Medulla oblongata (tissue), 1 donor: ENCODE data around the gene RFX2.

Experiments
- DNase-seq: peaks from one replicate; pipeline ENCODE4 v3.0.0-alpha.2; 2015; ENCODE audit errors: extremely low spot score

The RFX2 gene

DNA sequence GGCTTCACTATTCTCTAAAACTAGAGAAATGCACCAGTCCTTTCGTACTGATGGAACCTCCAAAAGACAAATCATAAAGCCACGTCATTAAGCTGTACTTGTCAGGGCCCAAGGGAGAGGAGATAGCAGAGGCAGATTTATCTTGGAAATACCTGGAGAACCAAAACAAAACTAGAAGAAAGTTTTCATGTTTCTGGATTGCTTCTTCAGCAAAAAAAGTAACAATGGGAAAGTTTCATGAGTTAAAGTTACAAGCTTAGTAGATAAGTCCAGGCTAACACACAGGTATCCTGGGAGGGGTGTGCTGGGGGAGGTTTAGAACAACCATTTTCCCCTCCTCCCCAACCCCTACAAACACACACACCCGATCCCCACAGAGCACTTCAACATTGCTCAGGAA, 154.0 kb downstream of the RFX2 start:
- DNase-seq: no peak

GRCh38 chr19:5955636-5955935, 154.7 kb downstream of the RFX2 start:
- DNase-seq: no peak

- DNase-seq: no peak
Measured at GRCh38 chr19:5954293-5954692, 156.0 kb downstream of the RFX2 start.

DNA sequence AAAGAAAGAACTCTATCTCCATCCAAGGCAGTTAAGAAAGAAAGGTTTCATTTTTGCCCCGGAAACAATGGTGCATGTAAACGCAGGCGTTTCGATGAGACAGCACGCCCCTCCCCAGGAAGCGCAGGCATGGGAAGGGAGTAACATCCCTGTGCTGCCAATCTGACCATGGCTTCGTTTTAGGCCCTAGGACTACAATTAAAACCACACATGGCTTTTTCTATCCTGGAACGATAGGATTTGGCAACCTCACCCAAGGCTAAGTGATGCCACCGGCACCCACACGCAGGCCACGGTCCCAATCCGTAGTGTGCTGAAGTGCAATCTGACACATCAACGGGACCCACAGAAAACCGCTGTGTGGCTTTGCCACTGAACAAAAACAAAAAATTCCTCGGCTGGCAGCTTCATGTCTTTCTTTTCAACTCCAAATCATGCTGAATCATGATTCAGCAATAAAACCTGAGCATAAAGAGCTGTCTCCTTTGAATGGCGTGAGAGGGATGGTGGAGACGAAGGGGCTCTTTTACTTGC, 156.6 kb downstream of the RFX2 start:
- DNase-seq: no peak

- no peak for DNase-seq
Measured at GRCh38 chr19:5953030-5953589, 157.2 kb downstream of the RFX2 start.

GRCh38 chr19:5952193-5953029, 157.9 kb downstream of the RFX2 start:
- DNase-seq: no peak

GRCh38 chr19:5951338-5951861, 158.9 kb downstream of the RFX2 start:
- DNase-seq: peak; percentile 73

DNA sequence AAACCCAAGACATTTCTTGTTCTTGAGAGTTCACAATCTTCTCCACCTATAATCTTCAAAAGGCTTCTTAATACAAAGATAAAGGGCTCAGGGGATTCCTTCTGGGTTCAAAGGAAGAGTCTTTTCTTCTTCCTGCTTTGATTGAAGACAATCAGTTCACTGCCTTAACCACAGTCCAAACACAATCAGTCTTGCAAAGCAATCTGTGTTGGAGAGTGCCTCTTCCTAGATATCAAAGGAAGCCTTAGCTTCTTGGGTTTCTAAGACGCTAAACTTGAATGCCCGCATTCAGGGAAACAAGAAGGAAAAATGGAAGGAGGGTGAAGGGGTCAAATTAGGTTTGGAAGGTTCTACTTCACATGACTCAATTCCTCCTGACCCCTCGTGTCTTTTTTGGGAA, 159.6 kb downstream of the RFX2 start:
- no peak for DNase-seq

DNA sequence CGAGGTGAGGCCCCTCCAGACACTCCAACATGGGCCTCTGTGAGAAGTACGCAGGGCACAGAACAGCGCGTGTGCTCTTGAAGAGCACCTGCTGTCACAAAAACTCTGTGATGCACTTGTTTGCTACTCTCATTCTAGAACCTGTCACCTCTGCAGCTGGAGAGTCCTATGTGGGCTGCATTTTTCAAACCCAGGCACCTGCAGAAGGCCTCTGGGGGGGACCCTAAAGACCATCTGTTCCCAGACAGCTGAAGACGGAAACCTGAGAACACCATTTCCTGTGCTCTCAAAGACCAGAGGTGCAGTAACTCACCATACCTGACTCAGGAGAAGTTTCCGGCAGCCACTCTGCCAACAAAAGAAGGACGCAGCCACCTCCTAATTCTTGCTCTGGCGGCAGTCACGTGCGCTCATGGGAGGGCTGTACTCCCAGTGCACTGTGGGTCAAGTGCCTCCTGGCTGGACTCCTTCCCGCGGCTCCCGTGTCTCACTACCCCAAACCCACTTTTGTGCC, 160.5 kb downstream of the RFX2 start:
- DNase-seq: no peak

DNA sequence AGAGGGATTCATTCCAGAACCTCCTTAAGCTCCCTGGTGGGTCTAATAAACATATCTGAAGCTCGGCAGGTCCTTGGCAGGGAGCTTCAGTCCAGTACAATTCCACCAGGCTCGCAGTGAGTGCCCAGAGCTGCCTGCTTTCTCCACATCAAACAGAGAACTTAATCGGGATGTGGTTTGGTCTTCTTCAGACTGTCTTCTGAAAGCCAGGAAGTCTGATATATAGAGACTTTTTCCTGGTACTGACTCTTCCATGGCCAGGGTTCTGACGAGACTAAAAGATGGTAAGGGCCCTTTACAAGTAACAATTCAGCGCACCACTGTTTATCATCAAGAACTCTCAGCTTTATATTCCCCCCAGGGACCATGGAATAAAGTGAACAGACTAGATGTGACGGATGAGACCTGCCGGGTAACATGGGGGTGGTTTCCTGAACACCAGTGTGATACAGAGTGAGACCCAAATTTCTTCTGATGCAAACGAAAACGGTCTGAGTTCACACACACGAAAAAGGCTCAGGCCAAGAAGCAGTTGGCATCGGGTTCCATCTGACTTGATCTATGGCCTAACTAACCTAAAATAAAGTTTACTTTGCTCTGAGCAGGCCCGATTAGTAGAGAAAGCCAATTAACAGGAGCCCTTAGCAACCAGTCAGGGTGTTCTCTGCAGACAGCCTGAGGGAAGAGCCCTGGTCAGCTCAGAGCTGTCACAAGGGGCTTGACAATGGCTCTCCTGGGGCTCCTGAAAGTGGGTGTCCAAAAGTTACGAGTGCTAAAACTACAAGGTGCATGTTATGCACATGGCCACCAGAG, 161.3 kb downstream of the RFX2 start:
- DNase-seq: no peak

GRCh38 chr19:5947435-5947834, 162.9 kb downstream of the RFX2 start:
- peak; percentile 96 for DNase-seq

DNA sequence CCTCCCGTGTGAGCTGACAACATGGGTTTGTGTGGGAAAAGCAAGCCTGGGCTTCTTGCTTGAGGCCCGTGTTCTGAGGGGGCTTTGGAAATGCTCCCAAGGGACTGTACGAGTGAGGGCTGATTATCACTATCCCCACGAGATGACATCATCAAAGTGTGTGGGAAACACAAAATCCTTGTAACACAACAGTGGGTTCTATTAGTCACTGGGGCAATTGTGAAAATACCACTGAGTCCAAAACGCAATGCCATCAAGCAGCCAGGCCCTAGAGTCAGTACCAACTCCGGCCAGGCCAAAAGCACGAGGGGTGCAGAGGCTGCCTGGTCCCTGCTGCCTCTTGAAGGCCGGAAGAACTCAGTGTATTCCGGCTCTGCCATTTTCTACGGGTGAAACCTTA, 166.7 kb downstream of the RFX2 start:
- no peak for DNase-seq
